ENCODE data around the gene ZNF57.

GRCh38 chr19:2960120-2960519, 59.4 kb downstream of the ZNF57 start:
- no peak for TF ChIP-seq GATA2 (IDR thresholded peaks at IDR 0.05; ENCODE audit: low read depth, low read length)
- no peak for TF ChIP-seq GATA3 (IDR thresholded peaks at IDR 0.05; ENCODE audit: low read depth, low read length)
